Urinary bladder (tissue), 4 donors: ENCODE data around the gene LTA. TPM values are rescaled to one million over a fixed set of nuclear protein-coding genes. Genes with fewer than 3 reads are reported as not detected.

Experiments used
- DNase-seq: peaks from one replicate; pipeline ENCODE4 v3.0.0-alpha.2; 2015; ENCODE audit errors: extremely low spot score
- H3K27ac ChIP-seq: one replicate; pipeline ENCODE4 v1.5.1; 2013; ENCODE audit warnings: low read depth, mild to moderate bottlenecking, moderate library complexity
- H3K36me3 ChIP-seq: one replicate; pipeline ENCODE4 v1.6.1; 2013; ENCODE audit warnings: mild to moderate bottlenecking, moderate library complexity; ENCODE audit not compliant: insufficient read depth
- H3K4me1 ChIP-seq: one replicate; pipeline ENCODE4 v1.6.1; 2013; ENCODE audit warnings: mild to moderate bottlenecking, moderate library complexity; ENCODE audit not compliant: insufficient read depth
- H3K4me3 ChIP-seq: one replicate; pipeline ENCODE4 v1.5.1; 2013; ENCODE audit warnings: low read depth, low read length
- WGBS: extraction: QIAGEN DNeasy Blood & Tissue Kit; methylation state at CpG from one replicate; pipeline ENCODE4 v1.1.7; 2013; 5-methylcytosine and 5-hydroxymethylcytosine counted together
- polyA plus RNA-seq: library from polyadenylated mRNA; stranded (reverse); fragments of 200-250 nt; gene quantifications from one replicate; pipeline ENCODE4 v1.2.3, GENCODE V29; 2013
- total RNA-seq: library from RNA; depleted of rRNA; stranded (reverse); fragments of >200 nt; gene quantifications from one replicate; pipeline ENCODE4 v1.2.3, GENCODE V29; 2014
- donor health status: healthy with polysubstance abuse.
- donor health status: healthy.

The LTA gene
- total and polyA plus RNA-seq, 2 donors = 0.06 TPM; not detected in 1

GRCh38 chr6:31569861-31570536 is 2.1 kb upstream of the LTA start:
- no peak overlapping the region for H3K27ac ChIP-seq
- WGBS = 79% methylated on average over 1 of the region's 1 CpG
- no peak for DNase-seq
- no peak overlapping the region for H3K4me3 ChIP-seq
- H3K36me3 ChIP-seq = no peaks in the 10 kb centered on the region
- no peaks in the 10 kb centered on the region for H3K4me1 ChIP-seq

GRCh38 chr6:31573239-31574105 is 1.4 kb downstream of the LTA start:
- Histone ChIP-seq H3K36me3 (no peaks in the 10 kb centered on the region), H3K4me3 (no peak overlapping the region), H3K27ac (no peak overlapping the region), H3K4me1 (no peaks in the 10 kb centered on the region)
- no peak for DNase-seq
- WGBS = 85% methylated on average over 9 of the region's 9 CpGs

- no peak for DNase-seq
- H3K4me3 ChIP-seq = no peak overlapping the region
- H3K4me1 ChIP-seq = no peaks in the 10 kb centered on the region
- H3K36me3 ChIP-seq = no peaks in the 10 kb centered on the region
- H3K27ac ChIP-seq = no peak overlapping the region
- 83% methylated on average over 14 of the region's 14 CpGs for WGBS
Measured at GRCh38 chr6:31574106-31575061, 2.3 kb downstream of the LTA start.

- no peak for DNase-seq
- H3K36me3 ChIP-seq = no peaks in the 10 kb centered on the region
- no peaks in the 10 kb centered on the region for H3K4me1 ChIP-seq
- H3K27ac ChIP-seq = no peak within 1 kb of the TSS
- 42% methylated on average over 19 of the region's 19 CpGs for WGBS
- peak within 1 kb of the TSS; percentile 1 for H3K4me3 ChIP-seq
Measured at GRCh38 chr6:31575335-31575901, 3.3 kb downstream of the LTA start, which contains the start of gene TNF. TNF (plus strand) TSS chr6:31575565; CDS start chr6:31575742, 177 bp downstream.

GRCh38 chr6:31575952-31576685 is 4.0 kb downstream of the LTA start:
- Histone ChIP-seq H3K27ac (no peak overlapping the region), H3K4me3 (peak overlapping the region; percentile 1), H3K4me1 (no peaks in the 10 kb centered on the region), H3K36me3 (no peaks in the 10 kb centered on the region)
- WGBS = 63% methylated on average over 8 of the region's 8 CpGs
- no peak for DNase-seq

GRCh38 chr6:31576897-31577578 is 4.9 kb downstream of the LTA start:
- no peak overlapping the region for H3K4me3 ChIP-seq
- WGBS = 86% methylated on average over 19 of the region's 19 CpGs
- DNase-seq = no peak
- H3K36me3 ChIP-seq = no peaks in the 10 kb centered on the region
- H3K4me1 ChIP-seq = no peaks in the 10 kb centered on the region
- H3K27ac ChIP-seq = no peak overlapping the region

GRCh38 chr6:31577579-31577966 is 5.5 kb downstream of the LTA start:
- no peaks in the 10 kb centered on the region for H3K4me1 ChIP-seq
- H3K4me3 ChIP-seq = no peak overlapping the region
- 80% methylated on average over 3 of the region's 3 CpGs for WGBS
- H3K27ac ChIP-seq = no peak overlapping the region
- DNase-seq = no peak
- H3K36me3 ChIP-seq = no peaks in the 10 kb centered on the region

- Histone ChIP-seq H3K36me3 (no peaks in the 10 kb centered on the region), H3K27ac (no peak overlapping the region), H3K4me3 (no peak overlapping the region), H3K4me1 (no peaks in the 10 kb centered on the region)
- 81% methylated on average over 12 of the region's 12 CpGs for WGBS
- DNase-seq = no peak
Measured at GRCh38 chr6:31578184-31579118, 6.4 kb downstream of the LTA start.

GRCh38 chr6:31579119-31579505 is 7.0 kb downstream of the LTA start:
- 90% methylated on average over 3 of the region's 3 CpGs for WGBS
- DNase-seq = no peak
- no peak overlapping the region for H3K27ac ChIP-seq
- H3K4me1 ChIP-seq = no peaks in the 10 kb centered on the region
- no peaks in the 10 kb centered on the region for H3K36me3 ChIP-seq
- H3K4me3 ChIP-seq = no peak overlapping the region

GRCh38 chr6:31579546-31580437 is 7.7 kb downstream of the LTA start:
- 88% methylated on average over 8 of the region's 8 CpGs for WGBS
- Histone ChIP-seq H3K36me3 (no peaks in the 10 kb centered on the region), H3K27ac (no peak overlapping the region), H3K4me1 (no peaks in the 10 kb centered on the region), H3K4me3 (no peak overlapping the region)
- DNase-seq = no peak

GRCh38 chr6:31580438-31580740 is 8.3 kb downstream of the LTA start:
- WGBS = 37% methylated on average over 11 of the region's 11 CpGs
- H3K36me3 ChIP-seq = no peaks in the 10 kb centered on the region
- DNase-seq = no peak
- H3K27ac ChIP-seq = no peak overlapping the region
- no peaks in the 10 kb centered on the region for H3K4me1 ChIP-seq
- H3K4me3 ChIP-seq = peak overlapping the region; percentile 72
